ENCODE data around the gene RIN3.

The RIN3 gene

GRCh38 chr14:92578511-92578910 lies 64.9 kb downstream of the RIN3 start:
- DNase-seq, result no peak

- no peak for DNase-seq
Measured at GRCh38 chr14:92579244-92579936, 65.8 kb downstream of the RIN3 start.

- DNase-seq, result no peak
Measured at GRCh38 chr14:92581206-92581605, 67.6 kb downstream of the RIN3 start.

- DNase-seq, result peak in 2 of 6 experiments; percentile 23 to 48
Measured at GRCh38 chr14:92581966-92582566, 68.5 kb downstream of the RIN3 start.

- DNase-seq, result no peak
Measured at GRCh38 chr14:92582706-92583452, 69.3 kb downstream of the RIN3 start.

- no peak for DNase-seq
Measured at GRCh38 chr14:92584220-92584619, 70.6 kb downstream of the RIN3 start.

GRCh38 chr14:92584816-92585215 lies 71.2 kb downstream of the RIN3 start:
- no peak for DNase-seq

- DNase-seq, result peak in 5 of 6 experiments; percentile 16 to 74 (median 63)
Measured at GRCh38 chr14:92585981-92586937, 72.7 kb downstream of the RIN3 start.

- peak in 2 of 6 experiments; percentile 16 to 21 for DNase-seq
Measured at GRCh38 chr14:92586963-92587699, 73.5 kb downstream of the RIN3 start.

GRCh38 chr14:92587700-92588085 lies 74.1 kb downstream of the RIN3 start:
- DNase-seq, result no peak

GRCh38 chr14:92589213-92589852 lies 75.8 kb downstream of the RIN3 start:
- DNase-seq, result no peak

- no peak for DNase-seq
Measured at GRCh38 chr14:92590176-92590575, 76.6 kb downstream of the RIN3 start.

GRCh38 chr14:92590941-92591340 lies 77.4 kb downstream of the RIN3 start:
- DNase-seq, result no peak

GRCh38 chr14:92591346-92591745 lies 77.8 kb downstream of the RIN3 start:
- DNase-seq, result no peak

GRCh38 chr14:92595267-92595666 lies 81.7 kb downstream of the RIN3 start:
- DNase-seq, result no peak

- DNase-seq, result no peak
Measured at GRCh38 chr14:92596331-92596907, 82.8 kb downstream of the RIN3 start.

GRCh38 chr14:92597906-92598905 lies 84.6 kb downstream of the RIN3 start:
- no peak for DNase-seq

- no peak for DNase-seq
Measured at GRCh38 chr14:92599811-92600210, 86.2 kb downstream of the RIN3 start.

- no peak for DNase-seq
Measured at GRCh38 chr14:92600318-92601053, 86.9 kb downstream of the RIN3 start.

Measured in stimulated activated naive CD4-positive, alpha-beta T cell (primary cell).